ENCODE measurements around the gene FLT3. TPM values are rescaled to one million over a fixed set of nuclear protein-coding genes. Genes with fewer than 3 reads are reported as not detected.

FLT3 gene
- total and polyA plus RNA-seq, 2 donors (not counting 1 experiment from before 2014, with no cell fraction given): 0.13 to 0.42 TPM

DNA sequence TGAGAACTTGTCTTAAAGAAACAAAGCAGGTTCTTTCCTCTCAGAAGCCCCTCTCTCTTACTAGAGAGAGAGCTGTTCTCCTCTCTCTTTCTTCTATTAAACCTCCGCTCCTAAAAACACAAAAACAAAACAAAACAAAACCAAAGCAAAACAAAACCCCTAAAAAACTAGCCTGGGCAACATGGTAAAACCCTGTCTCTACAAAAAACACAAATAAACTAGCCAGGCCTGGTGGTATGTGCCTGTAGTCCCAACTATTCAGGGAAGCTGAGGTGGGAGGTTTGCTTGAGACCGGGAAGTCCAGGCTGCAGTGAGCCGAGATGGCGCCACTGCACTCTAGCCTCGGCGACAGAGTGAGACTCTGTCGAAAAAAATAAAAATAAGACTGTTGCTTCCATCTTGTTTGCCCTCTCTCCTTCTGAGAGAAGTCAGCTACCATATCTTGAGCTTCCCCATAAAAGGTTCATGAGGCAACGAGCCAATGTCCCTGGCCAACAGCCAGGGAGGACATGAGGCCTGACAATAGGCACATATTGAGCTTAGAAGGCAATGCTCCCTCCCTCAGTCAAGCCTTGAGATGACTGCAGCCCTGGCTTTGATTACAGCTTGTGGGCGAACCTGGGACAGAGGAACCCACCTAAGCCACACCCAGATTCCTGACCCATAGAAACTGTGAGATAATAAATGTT, 17.5 kb upstream of the FLT3 start:
- TF ChIP-seq EZH2 (IDR thresholded peaks at IDR 0.05; ENCODE audit: borderline replicate concordance, insufficient read depth, low read depth, low read length, poor library complexity, severe bottlenecking): no peak
- TF ChIP-seq, protein P1, sequence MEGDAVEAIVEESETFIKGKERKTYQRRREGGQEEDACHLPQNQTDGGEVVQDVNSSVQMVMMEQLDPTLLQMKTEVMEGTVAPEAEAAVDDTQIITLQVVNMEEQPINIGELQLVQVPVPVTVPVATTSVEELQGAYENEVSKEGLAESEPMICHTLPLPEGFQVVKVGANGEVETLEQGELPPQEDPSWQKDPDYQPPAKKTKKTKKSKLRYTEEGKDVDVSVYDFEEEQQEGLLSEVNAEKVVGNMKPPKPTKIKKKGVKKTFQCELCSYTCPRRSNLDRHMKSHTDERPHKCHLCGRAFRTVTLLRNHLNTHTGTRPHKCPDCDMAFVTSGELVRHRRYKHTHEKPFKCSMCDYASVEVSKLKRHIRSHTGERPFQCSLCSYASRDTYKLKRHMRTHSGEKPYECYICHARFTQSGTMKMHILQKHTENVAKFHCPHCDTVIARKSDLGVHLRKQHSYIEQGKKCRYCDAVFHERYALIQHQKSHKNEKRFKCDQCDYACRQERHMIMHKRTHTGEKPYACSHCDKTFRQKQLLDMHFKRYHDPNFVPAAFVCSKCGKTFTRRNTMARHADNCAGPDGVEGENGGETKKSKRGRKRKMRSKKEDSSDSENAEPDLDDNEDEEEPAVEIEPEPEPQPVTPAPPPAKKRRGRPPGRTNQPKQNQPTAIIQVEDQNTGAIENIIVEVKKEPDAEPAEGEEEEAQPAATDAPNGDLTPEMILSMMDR (IDR thresholded peaks at IDR 0.05): no peak
- Histone ChIP-seq H3K9ac (ENCODE audit: low read length) (no peak overlapping the region), H3K9me3 (ENCODE audit: control extremely low read depth in 1 of 3, control insufficient read depth in 2 of 3, insufficient read depth in 1 of 3, low read length in 2 of 3) (no peaks in the 10 kb centered on the region), H4K20me1 (ENCODE audit: control insufficient read depth, insufficient read depth, low read length, poor library complexity, severe bottlenecking) (no peaks in the 10 kb centered on the region), H3K27ac (ENCODE audit: low read length in 2 of 2) (no peak overlapping the region), H3K4me1 (ENCODE audit: control insufficient read depth in 2 of 2, insufficient read depth in 2 of 2, low read length in 2 of 2) (no peaks in the 10 kb centered on the region), H2AFZ (ENCODE audit: insufficient read depth, low read depth, low read length, poor library complexity, severe bottlenecking) (no peak overlapping the region), H3K27me3 (replicated peaks in 1 of 4; ENCODE audit: control extremely low read depth in 1 of 4, control insufficient read depth in 3 of 4, insufficient read depth in 4 of 4, low read length in 3 of 4) (no peaks in the 10 kb centered on the region), H3K79me2 (ENCODE audit: control insufficient read depth, insufficient read depth, low read length) (no peaks in the 10 kb centered on the region), H3K36me3 (replicated peaks in 1 of 2; ENCODE audit: control extremely low read depth in 1 of 2, control insufficient read depth in 1 of 2, extremely low read depth in 1 of 2, insufficient read depth in 2 of 2, low read length in 1 of 2) (no peaks in the 10 kb centered on the region), H3K4me2 (replicated peaks; ENCODE audit: low read depth, low read length, poor library complexity, severe bottlenecking) (no peak overlapping the region), H3K4me3 (ENCODE audit: control extremely low read depth in 1 of 5, extremely low read depth in 1 of 5, insufficient read depth in 1 of 5, low read depth in 2 of 5, low read length in 4 of 5) (no peak overlapping the region)
- WGBS (ENCODE audit: insufficient coverage): 98% methylated on average over 7 of the region's 9 CpGs
- ATAC-seq (ENCODE audit: low read depth): no peak
- ChIA-PET CTCF (interaction anchor here (0.7 kb wide), 1 partner anchor 134 kb away, joined by 3 read pairs; no protein-coding TSS in a partner anchor), POLR2A (no interaction called here)
- DNase-seq: no peak
- Mint-ChIP-seq H3K27ac (no peak overlapping the region), H3K27me3 (peaks cover 6% of the 10 kb centered on the region), H3K4me3 (no peak overlapping the region), H3K9me3 (ENCODE audit: insufficient read depth) (no peaks in the 10 kb centered on the region), H3K4me1 (peaks cover 6% of the 10 kb centered on the region)
- intact Hi-C loops (cut with micrococcal nuclease): no loop called here

DNA sequence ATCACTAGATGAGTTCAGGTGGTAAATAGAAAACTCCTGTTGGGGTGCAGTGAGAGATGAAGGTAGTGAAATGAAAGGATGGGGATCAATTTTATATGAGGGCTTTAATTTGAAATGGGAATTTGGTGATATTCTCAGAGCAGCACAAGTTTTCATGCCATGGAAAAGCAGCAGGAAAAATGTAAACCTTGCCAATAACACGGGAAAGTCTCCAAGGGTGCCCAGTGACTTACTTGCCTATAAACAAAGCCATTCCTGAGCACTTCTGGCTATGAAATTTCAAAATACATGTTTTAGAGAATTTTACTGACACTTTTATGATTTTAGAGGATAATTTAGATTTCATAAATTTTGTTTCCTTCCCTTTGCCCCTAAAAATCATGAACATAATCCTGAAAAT, 16.4 kb upstream of the FLT3 start:
- no peaks in the 10 kb centered on the region for H3K36me3 ChIP-seq (replicated peaks in 1 of 2; ENCODE audit: control extremely low read depth in 1 of 2, control insufficient read depth in 1 of 2, extremely low read depth in 1 of 2, insufficient read depth in 2 of 2, low read length in 1 of 2)
- H3K4me1 ChIP-seq (ENCODE audit: control insufficient read depth in 2 of 2, insufficient read depth in 2 of 2, low read length in 2 of 2): no peaks in the 10 kb centered on the region
- intact Hi-C loops (cut with micrococcal nuclease): no loop called here
- no peaks in the 10 kb centered on the region for H3K9me3 ChIP-seq (ENCODE audit: control extremely low read depth in 1 of 3, control insufficient read depth in 2 of 3, insufficient read depth in 1 of 3, low read length in 2 of 3)
- ChIA-PET CTCF (no interaction called here), POLR2A (no interaction called here)
- H3K4me3 Mint-ChIP-seq: no peak overlapping the region
- no peaks in the 10 kb centered on the region for H4K20me1 ChIP-seq (ENCODE audit: control insufficient read depth, insufficient read depth, low read length, poor library complexity, severe bottlenecking)
- no peak overlapping the region for H3K4me2 ChIP-seq (replicated peaks; ENCODE audit: low read depth, low read length, poor library complexity, severe bottlenecking)
- peaks cover 4% of the 10 kb centered on the region for H3K4me1 Mint-ChIP-seq
- 100% methylated on average over 1 of the region's 1 CpG for WGBS (ENCODE audit: insufficient coverage)
- H3K27ac Mint-ChIP-seq: no peak overlapping the region
- H3K27ac ChIP-seq (ENCODE audit: low read length in 2 of 2): no peak overlapping the region
- DNase-seq: no peak
- no peak overlapping the region for H3K4me3 ChIP-seq (ENCODE audit: control extremely low read depth in 1 of 5, extremely low read depth in 1 of 5, insufficient read depth in 1 of 5, low read depth in 2 of 5, low read length in 4 of 5)
- H2AFZ ChIP-seq (ENCODE audit: insufficient read depth, low read depth, low read length, poor library complexity, severe bottlenecking): no peak overlapping the region
- peaks cover 6% of the 10 kb centered on the region for H3K27me3 Mint-ChIP-seq
- no peak for ATAC-seq (ENCODE audit: low read depth)
- H3K9me3 Mint-ChIP-seq (ENCODE audit: insufficient read depth): no peaks in the 10 kb centered on the region
- no peaks in the 10 kb centered on the region for H3K27me3 ChIP-seq (replicated peaks in 1 of 4; ENCODE audit: control extremely low read depth in 1 of 4, control insufficient read depth in 3 of 4, insufficient read depth in 4 of 4, low read length in 3 of 4)
- no peak overlapping the region for H3K9ac ChIP-seq (ENCODE audit: low read length)
- TF ChIP-seq, protein P1 (IDR thresholded peaks at IDR 0.05): no peak
- no peak for TF ChIP-seq EZH2 (IDR thresholded peaks at IDR 0.05; ENCODE audit: borderline replicate concordance, insufficient read depth, low read depth, low read length, poor library complexity, severe bottlenecking)
- H3K79me2 ChIP-seq (ENCODE audit: control insufficient read depth, insufficient read depth, low read length): no peaks in the 10 kb centered on the region
